Bladder microvascular endothelial cell (primary cell): Measurements from ENCODE around the gene NAT14. TPM values are rescaled to one million over a fixed set of nuclear protein-coding genes. Genes with fewer than 3 reads are reported as not detected.

Experiments used
- total RNA-seq: library from RNA; depleted of rRNA; stranded (reverse); fragments of >200 nt; gene quantifications from 2 replicates; pipeline ENCODE4 v1.2.3, GENCODE V29; 2014

NAT14 gene
- total RNA-seq = 9.4 and 9.8 TPM in 2 replicates

DNA sequence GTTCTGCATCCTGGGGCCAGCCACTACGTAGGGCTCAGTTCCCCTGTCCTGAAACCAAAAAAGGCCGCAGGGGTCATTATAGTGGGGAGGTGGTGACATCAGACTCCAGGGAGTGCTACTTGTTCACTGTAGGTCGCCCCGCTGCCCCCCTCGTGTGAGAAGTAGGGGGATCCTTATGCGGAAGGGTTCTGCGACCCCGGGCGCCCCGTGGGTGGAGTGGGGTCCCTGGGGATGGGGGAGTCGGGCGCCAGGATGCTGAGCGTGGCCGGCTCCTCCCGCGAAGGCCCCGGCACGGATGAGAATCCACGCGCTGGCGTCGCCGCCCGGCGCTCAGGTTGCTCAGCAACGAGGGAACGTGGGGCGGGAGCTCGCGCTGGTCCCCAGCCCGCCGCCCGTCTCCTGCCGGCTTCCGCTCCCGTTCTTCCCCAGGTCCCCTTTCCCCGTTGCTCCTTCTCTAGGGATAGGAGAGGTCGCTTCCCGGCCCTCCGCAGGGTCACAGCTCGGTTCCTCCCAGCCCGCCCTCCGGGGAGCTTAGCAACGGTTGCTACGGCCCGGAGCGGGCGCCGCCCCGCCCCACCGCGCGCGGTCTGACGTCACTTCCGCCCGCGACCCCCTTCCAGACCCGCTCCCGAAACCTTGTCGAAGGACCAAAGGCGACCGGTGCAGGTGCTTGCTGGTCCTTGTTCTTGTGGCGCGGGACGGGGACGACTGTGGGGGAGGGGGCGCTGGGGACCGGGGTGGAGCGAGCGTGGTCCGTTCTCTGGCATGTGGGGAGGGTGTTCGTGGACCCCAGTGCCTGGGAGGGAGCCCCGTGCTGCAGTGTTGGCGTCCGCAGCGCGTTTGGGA, at the start of gene NAT14:
Gene NAT14, plus strand, starts transcription at position 596 of the 846 bp plus-strand sequence. CDS start 521 bp downstream, outside the sequence.

DNA sequence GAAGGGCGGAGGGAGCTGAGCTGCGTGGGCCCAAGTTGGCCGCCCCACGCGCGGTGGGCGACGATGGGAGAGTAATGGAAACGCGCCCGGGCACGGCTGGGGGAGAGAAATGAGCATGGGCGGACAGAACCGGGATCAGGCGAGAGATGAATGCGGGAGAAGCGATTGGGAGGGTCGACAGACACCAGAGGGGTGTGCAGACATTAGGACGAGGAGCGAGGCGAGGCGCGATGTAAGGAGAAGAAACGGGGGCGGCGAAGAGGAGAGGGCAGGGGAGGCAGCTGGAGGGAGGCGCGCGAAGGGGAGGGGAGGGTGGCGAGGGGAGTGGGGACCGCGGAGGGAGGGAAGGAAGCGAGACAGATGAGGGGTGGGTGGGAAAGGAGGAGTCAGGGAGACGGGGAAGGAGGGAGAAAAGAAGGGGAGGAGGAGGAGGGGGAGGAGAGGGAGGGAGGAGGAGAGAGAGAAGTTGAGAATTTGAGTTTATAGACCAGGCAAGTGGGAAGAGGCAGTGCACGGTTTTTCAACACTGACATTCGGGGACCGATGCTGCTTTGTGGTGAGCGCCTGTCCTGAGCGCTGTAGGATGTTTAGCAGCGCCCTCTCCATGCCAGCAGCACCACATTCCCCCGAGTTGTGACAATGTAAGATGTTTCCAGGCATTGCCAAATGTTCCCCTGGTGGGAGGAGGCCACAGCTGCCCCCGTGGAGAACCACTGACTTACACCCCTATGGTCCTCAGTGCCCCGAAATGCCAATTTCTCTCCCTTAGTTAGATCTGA, 41.8 kb upstream of the NAT14 start, which contains the start of gene SHISA7:
Gene SHISA7, minus strand, starts transcription at position 256 of the 779 bp plus-strand sequence. CDS start 437 bp downstream, outside the sequence.

GRCh38 chr19:55461259-55461973, 23.6 kb upstream of the NAT14 start, which contains the start of gene ISOC2:
ISOC2 (minus strand) TSS chr19:55461642; CDS start chr19:55456486, 5,156 bp downstream.

GRCh38 chr19:55464662-55465054, 20.3 kb upstream of the NAT14 start, which contains the start of gene C19orf85:
C19orf85 (minus strand) TSS chr19:55464751; CDS start chr19:55464554, 197 bp downstream.

GRCh38 chr19:55476100-55476775, 8.8 kb upstream of the NAT14 start, which contains the start of gene ZNF628:
ZNF628 (plus strand) TSS chr19:55476617; CDS start chr19:55479911, 3,294 bp downstream.

GRCh38 chr19:55487924-55488687, 3.1 kb downstream of the NAT14 start, which contains the start of gene SSC5D:
SSC5D (plus strand) TSS chr19:55488436; CDS start chr19:55488590, 154 bp downstream.

Other genes starting within 250 kb of the NAT14 start
- gene PPP6R1, start 226.2 kb upstream of the NAT14 start, total RNA-seq = 20.4 and 44.2 TPM in 2 replicates
- gene HSPBP1, start 205.1 kb upstream of the NAT14 start, total RNA-seq = 21.5 and 23.5 TPM in 2 replicates
- 0.49 and 0.82 TPM in 2 replicates for gene BRSK1, start 201.2 kb upstream of the NAT14 start, total RNA-seq
- gene TMEM150B, start 159.8 kb upstream of the NAT14 start, total RNA-seq = not detected in 2 replicates
- gene KMT5C, start 145.3 kb upstream of the NAT14 start, total RNA-seq = 3.9 and 6.2 TPM in 2 replicates
- gene COX6B2, start 130.5 kb upstream of the NAT14 start, total RNA-seq = not detected in 2 replicates
- gene GARIN5B, start 121.9 kb upstream of the NAT14 start, total RNA-seq = not detected in 2 replicates
- under 0.01 TPM in 1 of 2 replicates, not detected in the other for gene IL11, start 114.7 kb upstream of the NAT14 start, total RNA-seq
- gene TMEM190, start 108.4 kb upstream of the NAT14 start, total RNA-seq = not detected in 2 replicates
- gene TMEM238, start 100.9 kb upstream of the NAT14 start, total RNA-seq = not detected in 2 replicates
- 170 and 234 TPM in 2 replicates for gene RPL28, start 99.3 kb upstream of the NAT14 start, total RNA-seq
- 31.8 and 82.4 TPM in 2 replicates for gene UBE2S, start 77.4 kb upstream of the NAT14 start, total RNA-seq
- not detected in 2 replicates for gene SHISA7, start 41.9 kb upstream of the NAT14 start, total RNA-seq
- 38.4 and 40.0 TPM in 2 replicates for gene ISOC2, start 23.5 kb upstream of the NAT14 start, total RNA-seq
- gene C19orf85, start 20.4 kb upstream of the NAT14 start, total RNA-seq = not detected in 2 replicates
- 0.81 and 1.8 TPM in 2 replicates for gene ZNF628, start 8.6 kb upstream of the NAT14 start, total RNA-seq
- gene SSC5D, start 3.2 kb downstream of the NAT14 start, total RNA-seq = 0.16 and 0.31 TPM in 2 replicates
- gene SBK2, start 51.9 kb downstream of the NAT14 start, total RNA-seq = not detected in 2 replicates
- 0.13 and 0.16 TPM in 2 replicates for gene SBK3, start 60.4 kb downstream of the NAT14 start, total RNA-seq
- 2.1 and 3.0 TPM in 2 replicates for gene ZNF579, start 95.7 kb downstream of the NAT14 start, total RNA-seq
- gene FIZ1, start 114.3 kb downstream of the NAT14 start, total RNA-seq = 1.3 and 3.1 TPM in 2 replicates
- gene ZNF524, start 115.1 kb downstream of the NAT14 start, total RNA-seq = 9.5 and 10.5 TPM in 2 replicates
- gene ZNF865, start 120.5 kb downstream of the NAT14 start, total RNA-seq = 0.97 and 1.5 TPM in 2 replicates
- gene ZNF784, start 139.4 kb downstream of the NAT14 start, total RNA-seq = 3.9 and 4.7 TPM in 2 replicates
- gene ZNF580, start 155.8 kb downstream of the NAT14 start, total RNA-seq = 1.5 and 2.9 TPM in 2 replicates
- 11.5 and 18.0 TPM in 2 replicates for gene ZNF581, start 158.5 kb downstream of the NAT14 start, total RNA-seq
- gene CCDC106, start 163.0 kb downstream of the NAT14 start, total RNA-seq = 5.3 and 11.0 TPM in 2 replicates
- gene U2AF2, start 169.8 kb downstream of the NAT14 start, total RNA-seq = 94.9 and 152 TPM in 2 replicates
- 22.2 and 199 TPM in 2 replicates for gene EPN1, start 190.0 kb downstream of the NAT14 start, total RNA-seq